ENCODE measurements around the gene TFDP1.

The TFDP1 gene

GRCh38 chr13:113616281-113616906 is 31.8 kb downstream of the TFDP1 start:
- TF ChIP-seq, protein P1, sequence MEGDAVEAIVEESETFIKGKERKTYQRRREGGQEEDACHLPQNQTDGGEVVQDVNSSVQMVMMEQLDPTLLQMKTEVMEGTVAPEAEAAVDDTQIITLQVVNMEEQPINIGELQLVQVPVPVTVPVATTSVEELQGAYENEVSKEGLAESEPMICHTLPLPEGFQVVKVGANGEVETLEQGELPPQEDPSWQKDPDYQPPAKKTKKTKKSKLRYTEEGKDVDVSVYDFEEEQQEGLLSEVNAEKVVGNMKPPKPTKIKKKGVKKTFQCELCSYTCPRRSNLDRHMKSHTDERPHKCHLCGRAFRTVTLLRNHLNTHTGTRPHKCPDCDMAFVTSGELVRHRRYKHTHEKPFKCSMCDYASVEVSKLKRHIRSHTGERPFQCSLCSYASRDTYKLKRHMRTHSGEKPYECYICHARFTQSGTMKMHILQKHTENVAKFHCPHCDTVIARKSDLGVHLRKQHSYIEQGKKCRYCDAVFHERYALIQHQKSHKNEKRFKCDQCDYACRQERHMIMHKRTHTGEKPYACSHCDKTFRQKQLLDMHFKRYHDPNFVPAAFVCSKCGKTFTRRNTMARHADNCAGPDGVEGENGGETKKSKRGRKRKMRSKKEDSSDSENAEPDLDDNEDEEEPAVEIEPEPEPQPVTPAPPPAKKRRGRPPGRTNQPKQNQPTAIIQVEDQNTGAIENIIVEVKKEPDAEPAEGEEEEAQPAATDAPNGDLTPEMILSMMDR (IDR thresholded peaks at IDR 0.05; ENCODE audit: unreplicated experiment in 3 of 3): no peak
- H3K9me3 Mint-ChIP-seq: no peaks in the 10 kb centered on the region
- peaks cover 24% of the 10 kb centered on the region for H3K4me1 Mint-ChIP-seq
- no peaks in the 10 kb centered on the region for H3K27me3 Mint-ChIP-seq (ENCODE audit: low read depth)
- H3K27ac Mint-ChIP-seq: peak overlapping the region; percentile 89 to 93 (median 90)
- peaks cover 21% of the 10 kb centered on the region for H3K36me3 Mint-ChIP-seq (ENCODE audit: low read depth)
- H3K4me3 Mint-ChIP-seq: no peak overlapping the region

- peak overlapping the region in 1 of 3 experiments; percentile 35 for H3K4me3 Mint-ChIP-seq
These were observed 32.6 kb downstream of the TFDP1 start for GRCh38 chr13:113616991-113617749.

DNA sequence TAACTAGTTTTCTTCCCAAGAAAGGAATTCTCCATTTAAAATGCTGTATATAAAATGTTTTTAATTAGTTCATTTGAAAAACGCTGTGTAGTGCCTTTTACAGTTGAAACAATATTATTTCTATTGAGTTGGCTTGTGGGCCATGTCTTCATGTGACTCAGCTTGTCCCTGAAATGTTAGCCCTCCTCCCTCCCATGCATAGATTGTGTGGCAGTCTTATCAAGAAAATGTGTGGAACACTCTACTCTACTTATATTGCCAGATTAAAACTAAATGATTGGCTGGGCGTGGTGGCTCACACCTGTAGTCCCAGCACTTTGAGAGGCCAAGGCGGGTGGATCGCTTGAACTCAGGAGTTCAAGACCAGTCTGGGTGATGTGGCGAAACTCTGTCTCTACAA is 33.4 kb downstream of the TFDP1 start:
- no peaks in the 10 kb centered on the region for H3K9me3 Mint-ChIP-seq
- H3K36me3 Mint-ChIP-seq (ENCODE audit: low read depth): peaks cover 26% of the 10 kb centered on the region
- TF ChIP-seq, protein P1 (IDR thresholded peaks at IDR 0.05; ENCODE audit: unreplicated experiment in 3 of 3): no peak
- no peak overlapping the region for H3K4me3 Mint-ChIP-seq
- H3K4me1 Mint-ChIP-seq: peaks cover 24% of the 10 kb centered on the region
- peak overlapping the region in 2 of 3 experiments; percentile 38 to 50 for H3K27ac Mint-ChIP-seq
- no peaks in the 10 kb centered on the region for H3K27me3 Mint-ChIP-seq (ENCODE audit: low read depth)

More at GRCh38 chr13:113616991-113617749, 32.6 kb downstream of the TFDP1 start:
- no peaks in the 10 kb centered on the region for H3K9me3 Mint-ChIP-seq
- H3K4me1 Mint-ChIP-seq: peaks cover 24% of the 10 kb centered on the region
- H3K27me3 Mint-ChIP-seq (ENCODE audit: low read depth): no peaks in the 10 kb centered on the region
- H3K36me3 Mint-ChIP-seq (ENCODE audit: low read depth): peaks cover 24% of the 10 kb centered on the region
- TF ChIP-seq, protein P1 (IDR thresholded peaks at IDR 0.05; ENCODE audit: unreplicated experiment in 3 of 3): no peak
- peak overlapping the region; percentile 89 to 93 (median 90) for H3K27ac Mint-ChIP-seq

- H3K4me1 Mint-ChIP-seq: peaks cover 24% of the 10 kb centered on the region
- TF ChIP-seq, protein P1 (IDR thresholded peaks at IDR 0.05; ENCODE audit: unreplicated experiment in 3 of 3): no peak
- H3K27me3 Mint-ChIP-seq (ENCODE audit: low read depth): no peaks in the 10 kb centered on the region
- peak overlapping the region in 2 of 3 experiments; percentile 30 to 50 for H3K27ac Mint-ChIP-seq
- H3K9me3 Mint-ChIP-seq: no peaks in the 10 kb centered on the region
- no peak overlapping the region for H3K4me3 Mint-ChIP-seq
- H3K36me3 Mint-ChIP-seq (ENCODE audit: low read depth): peaks cover 31% of the 10 kb centered on the region
These were observed 33.9 kb downstream of the TFDP1 start for GRCh38 chr13:113618455-113618854.

- H3K36me3 Mint-ChIP-seq (ENCODE audit: low read depth): peaks cover 47% of the 10 kb centered on the region
- H3K27me3 Mint-ChIP-seq (ENCODE audit: low read depth): no peaks in the 10 kb centered on the region
- TF ChIP-seq, protein P1 (IDR thresholded peaks at IDR 0.05; ENCODE audit: unreplicated experiment in 3 of 3): no peak
These were observed 35.7 kb downstream of the TFDP1 start for GRCh38 chr13:113620036-113620796.

More at GRCh38 chr13:113620036-113620796, 35.7 kb downstream of the TFDP1 start:
- peaks cover 24% of the 10 kb centered on the region for H3K4me1 Mint-ChIP-seq
- H3K4me3 Mint-ChIP-seq: no peak overlapping the region
- H3K9me3 Mint-ChIP-seq: no peaks in the 10 kb centered on the region
- no peak overlapping the region for H3K27ac Mint-ChIP-seq

Measured in nephron (organoid).